Mesenchymal stem cell (in vitro differentiated cells and primary cell): ENCODE data around the gene TUT1.
A peak's percentile ranks its signal among the peaks of the same experiment; 100 is the strongest.
"Not testable (repeated sequence)": the region's sequence is repeated elsewhere in the genome, so short reads cannot be mapped to it uniquely, and the experiment has no call there.

Source experiments
- DNase-seq: peaks from one replicate; pipeline ENCODE4 v3.0.0-alpha.2; 2013
- H2AFZ ChIP-seq: one replicate; pipeline ENCODE4 v1.6.1; 2013; ENCODE audit warnings: low read depth, mild to moderate bottlenecking, control low read depth, inconsistent platforms, low read length, moderate library complexity
- H2AK5ac ChIP-seq: 2 replicates; pipeline ENCODE4 v1.6.1; 2013; ENCODE audit warnings: low read length, moderate library complexity, mild to moderate bottlenecking, inconsistent platforms; ENCODE audit not compliant: severe bottlenecking
- H2BK120ac ChIP-seq: one replicate; pipeline ENCODE4 v1.6.1; 2013; ENCODE audit warnings: low read depth, mild to moderate bottlenecking, inconsistent platforms, low read length, moderate library complexity
- H2BK12ac ChIP-seq, 2 experiments: one replicate each; pipeline ENCODE4 v1.6.1; 2013; ENCODE audit warnings: inconsistent platforms in 2 of 2, low read length in 2 of 2, mild to moderate bottlenecking in 2 of 2, moderate library complexity in 2 of 2, control low read depth in 1 of 2
- H2BK15ac ChIP-seq: one replicate; pipeline ENCODE4 v1.6.1; 2013; ENCODE audit warnings: mild to moderate bottlenecking, low read depth, inconsistent platforms; ENCODE audit not compliant: poor library complexity, severe bottlenecking
- H2BK5ac ChIP-seq: 2 replicates; pipeline ENCODE4 v1.6.1; 2013; ENCODE audit warnings: low read depth, mild to moderate bottlenecking, low read length, control low read depth, inconsistent platforms; ENCODE audit not compliant: poor library complexity, severe bottlenecking
- H3K14ac ChIP-seq, 2 experiments: one replicate each; pipeline ENCODE4 v1.6.1; 2013; ENCODE audit warnings: inconsistent platforms in 2 of 2, low read length in 2 of 2, control low read depth in 1 of 2, mild to moderate bottlenecking in 1 of 2, moderate library complexity in 1 of 2
- H3K18ac ChIP-seq, 2 experiments: one replicate each; pipeline ENCODE4 v1.6.1; 2013; ENCODE audit warnings: inconsistent platforms in 2 of 2, low read length in 2 of 2, control low read depth in 1 of 2, low read depth in 1 of 2, mild to moderate bottlenecking in 1 of 2
- H3K23ac ChIP-seq, 2 experiments: one replicate each; pipeline ENCODE4 v1.6.1; 2013; ENCODE audit warnings: inconsistent platforms in 2 of 2, low read length in 2 of 2, mild to moderate bottlenecking in 2 of 2, moderate library complexity in 2 of 2, control low read depth in 1 of 2
- H3K27ac ChIP-seq: 2 replicates; pipeline ENCODE4 v1.5.1; 2013; ENCODE audit warnings: mild to moderate bottlenecking, moderate library complexity, low read length, control low read depth, inconsistent platforms; ENCODE audit not compliant: poor library complexity, severe bottlenecking
- H3K27me3 ChIP-seq, 2 experiments: 2 replicates each; pipeline versions ENCODE4 v1.6.1 to v1.7.0; 2013; ENCODE audit warnings: low read length in 2 of 2, mild to moderate bottlenecking in 2 of 2, moderate library complexity in 2 of 2, control low read depth in 1 of 2, inconsistent platforms in 1 of 2; ENCODE audit not compliant: control insufficient read depth in 1 of 2, insufficient read depth in 1 of 2
- H3K36me3 ChIP-seq, 2 experiments: 2 replicates each; pipeline versions ENCODE4 v1.6.1 to v1.7.0; 2013; ENCODE audit warnings: low read length in 2 of 2, control low read depth in 1 of 2, inconsistent platforms in 1 of 2, low read depth in 1 of 2, mild to moderate bottlenecking in 1 of 2; ENCODE audit not compliant: insufficient read depth in 2 of 2, control insufficient read depth in 1 of 2
- H3K4ac ChIP-seq, 2 experiments: one replicate each; pipeline ENCODE4 v1.6.1; 2013; ENCODE audit warnings: inconsistent platforms in 2 of 2, low read length in 2 of 2, mild to moderate bottlenecking in 2 of 2, moderate library complexity in 2 of 2, control low read depth in 1 of 2, low read depth in 1 of 2
- H3K4me1 ChIP-seq: 2 replicates; pipeline ENCODE4 v1.6.1; 2013; ENCODE audit warnings: low read depth, low read length, control low read depth; ENCODE audit not compliant: control insufficient read depth, insufficient read depth
- H3K4me2 ChIP-seq: 2 replicates; pipeline ENCODE4 v1.6.1; 2013; ENCODE audit warnings: low read length, mild to moderate bottlenecking, inconsistent platforms; ENCODE audit not compliant: poor library complexity, severe bottlenecking
- H3K4me3 ChIP-seq, 2 experiments: 2 replicates each; pipeline versions ENCODE4 v1.5.1 to v1.7.0; 2013; ENCODE audit warnings: low read length in 2 of 2, mild to moderate bottlenecking in 2 of 2, control low read depth in 1 of 2, low read depth in 1 of 2; ENCODE audit not compliant: insufficient read depth in 1 of 2
- H3K79me1 ChIP-seq: replicated peaks from 2 replicates; pipeline ENCODE4 v1.6.1; 2013; ENCODE audit warnings: mild to moderate bottlenecking, control low read depth, low read length, inconsistent platforms; ENCODE audit not compliant: poor library complexity, severe bottlenecking
- H3K9ac ChIP-seq: 2 replicates; pipeline ENCODE4 v1.7.0; 2013; ENCODE audit warnings: mild to moderate bottlenecking, low read length, moderate library complexity
- H3K9me3 ChIP-seq: 2 replicates; pipeline ENCODE4 v1.7.0; 2013; ENCODE audit warnings: mild to moderate bottlenecking, low read length; ENCODE audit not compliant: control insufficient read depth
- H4K8ac ChIP-seq: one replicate; pipeline ENCODE4 v1.6.1; 2013; ENCODE audit warnings: inconsistent platforms, mild to moderate bottlenecking, low read length, moderate library complexity
- H4K91ac ChIP-seq: one replicate; pipeline ENCODE4 v1.6.1; 2013; ENCODE audit warnings: mild to moderate bottlenecking, low read length, inconsistent platforms
- WGBS: methylation state at CpG from one replicate; pipeline ENCODE4 v1.1.7; 2013; ENCODE audit warnings: mixed read lengths; 5-methylcytosine and 5-hydroxymethylcytosine counted together

TUT1 gene

DNA sequence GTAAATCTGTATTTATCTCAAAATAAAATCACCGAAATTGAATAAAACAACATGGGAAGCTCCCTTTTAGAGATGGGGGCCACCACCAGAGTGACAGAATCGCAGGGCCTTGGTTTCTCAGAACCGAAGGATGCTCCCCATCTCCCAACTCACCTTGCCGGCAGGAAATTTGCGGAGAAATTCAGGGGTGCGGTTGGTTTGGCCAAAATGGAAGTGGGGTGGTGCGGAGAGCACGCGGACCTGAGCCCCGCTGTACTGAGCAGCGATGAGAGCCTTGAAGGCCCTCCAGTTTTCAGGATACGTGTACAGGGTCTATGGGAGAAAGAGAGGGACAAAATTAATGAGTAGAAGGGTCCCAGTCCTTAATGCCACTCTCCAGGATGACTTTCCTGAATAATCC is 18.9 kb downstream of the TUT1 start:
- Histone ChIP-seq H2AFZ (no peak overlapping the region), H3K4me2 (peak overlapping the region; percentile 93), H3K18ac (no peak overlapping the region), H3K4ac (no peak overlapping the region), H2BK120ac (no peak overlapping the region), H3K36me3 (peaks cover 56 to 69% of the 10 kb centered on the region in 2 experiments), H2BK5ac (no peak overlapping the region), H3K14ac (no peak overlapping the region), H3K4me3 (peak overlapping the region; percentile 44 to 96), H3K9me3 (no peaks in the 10 kb centered on the region), H3K4me1 (peaks cover 23% of the 10 kb centered on the region), H3K23ac (no peak overlapping the region), H2BK15ac (no peak overlapping the region), H3K27me3 (no peaks in the 10 kb centered on the region), H4K8ac (no peak overlapping the region), H2BK12ac (no peak overlapping the region), H3K79me1 (peaks cover 10% of the 10 kb centered on the region), H2AK5ac (no peak overlapping the region), H3K27ac (no peak overlapping the region), H4K91ac (no peak overlapping the region), H3K9ac (peak overlapping the region; percentile 98)
- no peak for DNase-seq
- WGBS = 89% methylated on average over 11 of the region's 12 CpGs

DNA sequence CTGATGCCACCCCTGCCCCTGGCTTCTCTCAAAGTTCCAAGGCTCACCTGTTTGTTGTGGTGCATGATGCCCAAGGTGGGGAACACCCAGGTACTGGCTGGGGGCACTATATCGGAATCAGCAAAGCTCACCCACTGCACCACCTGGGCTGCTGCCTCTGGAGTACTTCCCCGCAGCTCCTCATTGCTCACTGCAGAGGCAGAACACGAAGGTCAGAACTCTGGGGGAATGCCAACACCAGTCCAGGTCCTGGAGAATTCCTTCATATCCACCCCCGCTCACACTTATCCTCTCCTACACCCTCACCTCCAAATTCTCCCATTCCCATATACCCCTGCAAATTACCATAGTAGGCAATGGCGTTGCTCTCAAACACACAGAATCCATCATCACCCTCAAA is 19.8 kb downstream of the TUT1 start:
- Histone ChIP-seq H3K9ac (peak overlapping the region; percentile 98), H3K4me1 (peaks cover 19% of the 10 kb centered on the region), H3K36me3 (peaks cover 57 to 70% of the 10 kb centered on the region in 2 experiments), H3K23ac (peak overlapping the region in 1 of 2 experiments; percentile 73), H3K4me3 (peak overlapping the region in 1 of 2 experiments; percentile 96)
- H3K27me3 ChIP-seq, H2BK15ac ChIP-seq, H2AFZ ChIP-seq, H3K9me3 ChIP-seq, H3K14ac ChIP-seq, H3K4ac ChIP-seq, H2BK5ac ChIP-seq, H2BK12ac ChIP-seq, H2BK120ac ChIP-seq, H3K18ac ChIP-seq, H3K79me1 ChIP-seq, H4K91ac ChIP-seq, H3K4me2 ChIP-seq, DNase-seq, H3K27ac ChIP-seq, H2AK5ac ChIP-seq, H4K8ac ChIP-seq: not testable (repeated sequence)
- WGBS = 96% methylated on average over 5 of the region's 5 CpGs

DNA sequence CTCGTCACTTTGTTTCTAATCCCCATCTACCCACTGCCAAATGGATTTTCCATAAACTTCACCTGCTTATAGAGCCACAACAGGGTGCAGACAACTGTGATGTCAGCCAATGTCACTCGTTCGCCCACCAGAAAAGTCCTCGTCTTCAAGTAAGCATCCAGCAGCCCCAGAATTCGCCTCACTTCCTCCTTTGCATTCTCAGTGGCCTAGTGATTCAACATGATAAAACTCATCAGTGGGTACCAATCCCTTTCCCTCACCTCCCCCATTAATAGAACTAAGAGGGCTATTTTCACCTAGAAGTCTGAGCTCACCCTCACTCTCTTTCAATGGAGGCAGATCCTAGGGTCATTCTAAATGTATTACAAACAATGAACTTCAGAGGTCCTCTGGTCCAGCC is 20.4 kb downstream of the TUT1 start:
- peaks cover 18% of the 10 kb centered on the region for H3K4me1 ChIP-seq
- H3K36me3 ChIP-seq = peaks cover 53 to 70% of the 10 kb centered on the region in 2 experiments
- 90% methylated on average over 5 of the region's 5 CpGs for WGBS

DNA sequence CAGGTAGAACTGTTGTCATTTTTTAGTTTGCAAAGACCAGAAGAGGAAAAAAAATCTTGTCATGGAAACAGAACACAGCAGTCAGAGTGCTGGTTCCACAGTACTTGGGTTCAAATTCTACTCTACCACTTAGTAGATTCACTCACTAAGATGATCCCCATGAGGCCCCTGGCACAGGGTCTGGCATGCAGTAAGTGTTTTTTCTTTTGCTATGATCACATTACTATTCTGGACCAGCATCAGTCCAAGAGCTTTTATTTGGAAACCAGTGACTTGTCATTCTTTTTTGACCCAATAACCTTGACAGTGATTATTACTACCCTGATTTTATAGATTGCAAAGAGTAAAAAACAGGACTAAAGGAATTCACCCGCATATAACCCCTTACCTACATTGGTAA is 21.7 kb downstream of the TUT1 start:
- Histone ChIP-seq H3K4me3 (no peak overlapping the region), H2BK120ac (no peak overlapping the region), H3K9ac (peak overlapping the region; percentile 3), H3K14ac (no peak overlapping the region), H3K27me3 (no peaks in the 10 kb centered on the region), H3K4me2 (no peak overlapping the region), H3K79me1 (no peaks in the 10 kb centered on the region), H3K4ac (no peak overlapping the region), H2BK15ac (no peak overlapping the region), H3K4me1 (peaks cover 9% of the 10 kb centered on the region), H3K27ac (no peak overlapping the region), H2AK5ac (no peak overlapping the region), H2AFZ (no peak overlapping the region), H3K23ac (no peak overlapping the region), H3K9me3 (no peaks in the 10 kb centered on the region), H3K36me3 (peaks cover 50 to 79% of the 10 kb centered on the region in 2 experiments), H2BK12ac (no peak overlapping the region), H2BK5ac (no peak overlapping the region), H4K91ac (no peak overlapping the region), H3K18ac (no peak overlapping the region), H4K8ac (no peak overlapping the region)
- DNase-seq = no peak
- 93% methylated on average over 1 of the region's 1 CpG for WGBS

More for the DNA sequence above, 20.4 kb downstream of the TUT1 start:
- Histone ChIP-seq H4K8ac (peak overlapping the region; percentile 33), H3K23ac (peak overlapping the region in 1 of 2 experiments; percentile 73), H3K9ac (peak overlapping the region; percentile 98)
- DNase-seq, H2BK15ac ChIP-seq, H3K18ac ChIP-seq, H3K4me3 ChIP-seq, H3K9me3 ChIP-seq, H2BK12ac ChIP-seq, H4K91ac ChIP-seq, H2BK5ac ChIP-seq, H3K27ac ChIP-seq, H2AK5ac ChIP-seq, H3K79me1 ChIP-seq, H3K4me2 ChIP-seq, H3K27me3 ChIP-seq, H3K4ac ChIP-seq, H2BK120ac ChIP-seq, H3K14ac ChIP-seq, H2AFZ ChIP-seq: not testable (repeated sequence)
